ENCODE results near the gene ASCL2.

Gene ASCL2

DNA sequence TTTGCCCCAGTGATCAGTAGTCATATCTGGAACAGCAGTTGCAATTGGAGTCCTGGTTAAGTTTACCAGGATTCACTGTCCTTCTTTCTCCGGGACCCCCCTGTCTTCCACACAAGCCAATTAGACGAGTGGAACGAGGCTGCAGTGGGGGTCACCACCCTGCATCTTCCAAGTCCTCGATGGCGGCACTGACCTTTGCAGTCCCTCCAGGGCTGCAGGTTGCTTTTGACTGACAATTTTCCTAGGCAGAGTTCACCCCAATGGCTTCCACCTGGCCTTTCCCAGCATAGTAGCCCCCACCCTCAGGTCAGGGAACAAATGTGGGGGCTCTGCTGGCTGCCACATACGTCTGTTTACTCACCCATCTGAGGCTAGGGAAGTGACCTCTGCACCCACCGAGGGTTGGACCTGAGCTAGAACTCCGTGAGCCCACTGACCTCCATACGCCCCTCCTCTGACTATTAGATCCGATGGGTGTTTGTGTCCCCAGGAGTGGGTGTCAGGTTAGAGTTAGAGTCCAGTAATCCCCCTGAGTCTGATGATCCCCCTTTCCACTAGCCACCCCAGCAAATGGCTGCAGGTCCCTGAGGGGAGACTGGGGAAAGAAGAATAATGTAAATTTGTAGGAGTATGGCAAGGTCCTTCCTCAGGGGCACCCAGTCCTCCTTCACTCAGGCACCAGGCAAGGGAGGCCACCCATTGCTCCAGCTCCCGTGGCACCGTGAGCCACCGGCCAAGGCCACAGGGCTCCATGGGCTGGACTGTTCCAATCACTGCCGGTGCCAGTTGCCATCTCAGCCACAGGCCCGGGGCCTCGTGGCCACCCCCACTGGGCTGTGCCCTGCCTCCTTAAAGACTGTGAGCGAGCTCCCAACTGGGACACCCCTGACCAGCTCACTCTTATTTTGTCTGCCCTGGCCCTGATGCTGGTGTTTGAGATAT lies 25.9 kb upstream of the ASCL2 start:
- no peak overlapping the region for H3K4me3 ChIP-seq (replicated peaks; ENCODE audit: low read depth, low read length)
- TF ChIP-seq CTCF (IDR thresholded peaks at IDR 0.05; ENCODE audit: low read depth, low read length, missing control alignments), result no peak
- no peak for DNase-seq (ENCODE audit: extremely low read depth, low read depth)

- H3K4me3 ChIP-seq (replicated peaks; ENCODE audit: low read depth, low read length), result no peak overlapping the region
- no peak for TF ChIP-seq CTCF (IDR thresholded peaks at IDR 0.05; ENCODE audit: low read depth, low read length, missing control alignments)
- no peak for DNase-seq (ENCODE audit: extremely low read depth, low read depth)
These were observed 24.5 kb upstream of the ASCL2 start for GRCh38 chr11:2294926-2295290.

DNA sequence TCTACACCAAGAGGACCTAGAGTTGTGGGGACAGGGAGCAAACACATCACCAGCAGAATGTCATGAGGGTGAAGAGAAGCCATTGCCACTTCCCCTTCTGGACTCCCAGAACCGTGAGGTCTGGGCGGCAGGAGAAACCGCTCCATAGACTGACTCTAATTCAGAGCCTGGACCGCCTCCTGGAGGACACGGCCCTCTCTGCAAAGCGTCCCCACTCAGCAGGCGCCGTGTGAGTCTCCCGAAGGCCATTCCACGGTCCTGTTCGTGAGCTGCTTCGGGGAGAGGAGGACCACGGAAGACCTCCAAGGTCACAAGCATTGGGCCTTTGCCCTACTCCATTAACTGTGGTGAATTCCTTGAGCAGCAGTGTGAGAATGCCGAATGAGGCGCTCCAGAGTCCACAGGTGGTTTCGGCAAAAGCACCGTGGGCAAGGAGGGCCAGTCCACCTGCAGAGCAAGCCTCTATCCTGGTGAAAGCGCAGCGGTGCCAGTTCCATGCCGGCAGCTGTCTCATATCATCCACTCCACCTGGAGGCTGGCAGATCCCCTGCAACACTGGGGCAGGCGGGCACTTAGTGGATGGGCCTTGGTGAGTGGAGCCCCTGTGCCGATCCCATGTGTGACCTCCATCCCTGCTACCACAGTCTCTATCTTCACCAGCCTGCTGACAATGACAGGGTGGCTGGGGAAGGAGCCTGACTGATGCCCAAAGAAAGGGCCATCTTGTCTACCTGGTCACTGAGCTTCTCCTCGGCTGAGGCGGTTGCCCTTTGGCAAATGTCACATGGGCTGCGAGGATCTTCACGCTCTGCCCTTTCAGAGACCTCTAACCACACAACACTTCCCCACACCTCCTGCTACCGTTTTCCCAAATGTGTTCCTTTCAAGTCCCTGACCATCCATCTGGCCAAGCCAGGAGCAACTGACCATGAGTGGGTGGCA lies 23.9 kb upstream of the ASCL2 start:
- no peak for DNase-seq (ENCODE audit: extremely low read depth, low read depth)
- TF ChIP-seq CTCF (IDR thresholded peaks at IDR 0.05; ENCODE audit: low read depth, low read length, missing control alignments), result no peak
- H3K4me3 ChIP-seq (replicated peaks; ENCODE audit: low read depth, low read length), result no peak overlapping the region

DNA sequence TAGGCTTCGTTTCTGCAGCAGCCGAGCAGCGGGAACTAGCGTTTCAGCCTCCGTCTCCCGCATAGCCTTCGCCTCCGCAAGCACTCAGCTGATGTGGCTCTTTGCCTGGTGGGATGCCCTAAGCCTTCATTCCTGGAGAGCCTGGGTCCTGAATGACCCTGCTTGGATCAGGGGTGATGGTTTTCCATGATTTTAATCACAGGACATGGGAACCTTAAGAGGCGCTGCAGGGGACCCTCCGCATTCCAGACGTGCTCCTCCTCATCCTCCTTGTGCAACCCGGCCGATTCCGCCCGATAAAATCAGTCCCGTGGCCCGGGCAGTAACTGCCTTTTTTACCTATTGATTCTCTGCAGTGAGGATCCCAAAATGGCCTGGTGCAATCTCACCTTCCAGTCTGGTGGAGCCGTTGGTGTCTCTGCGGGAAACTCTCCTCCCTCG lies 23.2 kb upstream of the ASCL2 start:
- TF ChIP-seq CTCF (IDR thresholded peaks at IDR 0.05; ENCODE audit: low read depth, low read length, missing control alignments), result no peak
- H3K4me3 ChIP-seq (replicated peaks; ENCODE audit: low read depth, low read length), result no peak overlapping the region
- no peak for DNase-seq (ENCODE audit: extremely low read depth, low read depth)

DNA sequence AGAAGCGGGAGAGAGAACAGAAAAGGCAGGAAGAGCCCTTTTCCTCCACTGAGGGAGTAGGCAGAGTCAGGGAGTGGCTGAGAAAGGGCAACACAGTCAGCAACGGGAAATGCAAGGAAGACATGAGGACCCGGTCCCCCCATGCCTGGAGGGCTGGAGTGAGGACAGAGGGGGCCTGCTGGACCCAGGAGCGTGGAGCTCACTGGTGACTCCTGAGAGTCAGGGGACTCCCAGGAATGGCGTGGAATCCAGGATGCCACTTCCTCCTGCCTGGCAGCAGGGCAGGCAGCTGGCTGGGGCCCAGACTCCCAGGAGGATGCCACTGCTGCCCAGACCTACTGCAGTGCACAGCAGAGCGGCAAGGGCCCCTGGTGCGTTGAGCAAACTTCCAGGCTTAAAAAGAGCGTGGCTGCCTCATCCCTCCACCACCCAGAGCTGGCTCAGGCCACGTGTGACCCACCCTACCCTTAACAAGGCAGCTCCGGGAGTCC lies 20.0 kb upstream of the ASCL2 start:
- no peak for DNase-seq (ENCODE audit: extremely low read depth, low read depth)
- H3K4me3 ChIP-seq (replicated peaks; ENCODE audit: low read depth, low read length), result no peak overlapping the region
- TF ChIP-seq CTCF (IDR thresholded peaks at IDR 0.05; ENCODE audit: low read depth, low read length, missing control alignments), result no peak

- DNase-seq (ENCODE audit: extremely low read depth, low read depth), result no peak
- no peak for TF ChIP-seq CTCF (IDR thresholded peaks at IDR 0.05; ENCODE audit: low read depth, low read length, missing control alignments)
- H3K4me3 ChIP-seq (replicated peaks; ENCODE audit: low read depth, low read length), result no peak overlapping the region
These were observed 19.5 kb upstream of the ASCL2 start for GRCh38 chr11:2289859-2290258.

All from HFF-Myc (cell line).